Measurements from ENCODE around the gene SH3PXD2A.

Gene SH3PXD2A

DNA sequence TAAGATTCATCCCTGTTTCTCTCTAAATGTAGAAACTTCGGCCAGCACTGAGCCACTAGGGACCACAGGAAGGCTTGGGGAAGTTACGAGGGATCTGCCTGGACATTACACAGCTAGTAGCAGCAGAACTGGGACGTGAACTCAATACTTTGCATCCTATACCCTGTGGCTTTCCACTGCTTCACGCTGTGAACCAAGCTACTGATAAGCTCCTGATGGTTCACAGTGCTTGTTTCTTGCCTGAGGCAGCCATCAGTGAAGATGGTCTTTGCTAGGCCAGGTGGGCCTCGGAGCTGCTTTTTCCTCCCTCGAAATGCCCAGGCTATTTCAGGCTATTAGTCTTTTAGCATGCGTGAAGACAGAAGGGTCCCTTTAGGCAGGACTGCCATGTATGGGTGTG lies 132.7 kb downstream of the SH3PXD2A start:
- FAIRE-seq = no peak
- DNase-seq (ENCODE audit: insufficient read length, low spot score) = no peak
- TF ChIP-seq PAX5 (IDR thresholded peaks at IDR 0.05; ENCODE audit: insufficient read depth, low read length, severe bottlenecking) = no peak
- no peak for TF ChIP-seq POLR2AphosphoS5 (IDR thresholded peaks at IDR 0.05; ENCODE audit: low read depth, low read length)
- no peak for TF ChIP-seq POU2F2 (IDR thresholded peaks at IDR 0.05; ENCODE audit: low read depth, low read length)
- TF ChIP-seq POLR2A (IDR thresholded peaks at IDR 0.05; ENCODE audit: low read depth, low read length) = no peak
- TF ChIP-seq TAF1 (IDR thresholded peaks at IDR 0.05; ENCODE audit: low read depth, low read length) = no peak
- TF ChIP-seq SPI1 (IDR thresholded peaks at IDR 0.05; ENCODE audit: low read depth, low read length) = no peak

DNA sequence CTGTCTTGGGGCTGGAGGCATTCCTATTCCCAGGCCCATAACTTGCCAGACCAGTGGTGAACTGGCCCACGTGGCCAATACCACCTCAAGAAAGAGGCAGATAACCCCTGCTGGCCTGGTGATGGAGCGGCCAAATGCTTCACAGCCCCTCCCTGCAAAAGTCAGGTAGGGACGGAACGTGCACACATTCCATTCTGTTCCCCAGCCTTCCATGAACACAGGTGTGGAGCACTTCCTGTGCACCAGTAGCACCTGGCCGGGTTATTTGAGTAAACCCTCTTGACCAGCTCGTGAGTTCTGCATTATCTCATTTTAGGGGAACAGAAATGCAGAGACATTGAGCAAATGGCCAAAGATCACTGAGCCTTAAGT lies 134.4 kb downstream of the SH3PXD2A start:
- FAIRE-seq (no peak), DNase-seq (ENCODE audit: insufficient read length, low spot score) (no peak)
- no peak for TF ChIP-seq SPI1 (IDR thresholded peaks at IDR 0.05; ENCODE audit: low read depth, low read length)
- no peak for TF ChIP-seq POLR2AphosphoS5 (IDR thresholded peaks at IDR 0.05; ENCODE audit: low read depth, low read length)
- TF ChIP-seq TAF1 (IDR thresholded peaks at IDR 0.05; ENCODE audit: low read depth, low read length) = no peak
- TF ChIP-seq POLR2A (IDR thresholded peaks at IDR 0.05; ENCODE audit: low read depth, low read length) = no peak
- no peak for TF ChIP-seq POU2F2 (IDR thresholded peaks at IDR 0.05; ENCODE audit: low read depth, low read length)
- TF ChIP-seq PAX5 (IDR thresholded peaks at IDR 0.05; ENCODE audit: insufficient read depth, low read length, severe bottlenecking) = no peak

GRCh38 chr10:103720328-103720963 lies 134.9 kb downstream of the SH3PXD2A start:
- FAIRE-seq (no peak), DNase-seq (ENCODE audit: insufficient read length, low spot score) (no peak)
- no peak for TF ChIP-seq PAX5 (IDR thresholded peaks at IDR 0.05; ENCODE audit: insufficient read depth, low read length, severe bottlenecking)
- TF ChIP-seq POLR2A (IDR thresholded peaks at IDR 0.05; ENCODE audit: low read depth, low read length) = no peak
- TF ChIP-seq SPI1 (IDR thresholded peaks at IDR 0.05; ENCODE audit: low read depth, low read length) = no peak
- no peak for TF ChIP-seq TAF1 (IDR thresholded peaks at IDR 0.05; ENCODE audit: low read depth, low read length)
- no peak for TF ChIP-seq POLR2AphosphoS5 (IDR thresholded peaks at IDR 0.05; ENCODE audit: low read depth, low read length)
- TF ChIP-seq POU2F2 (IDR thresholded peaks at IDR 0.05; ENCODE audit: low read depth, low read length) = no peak

DNA sequence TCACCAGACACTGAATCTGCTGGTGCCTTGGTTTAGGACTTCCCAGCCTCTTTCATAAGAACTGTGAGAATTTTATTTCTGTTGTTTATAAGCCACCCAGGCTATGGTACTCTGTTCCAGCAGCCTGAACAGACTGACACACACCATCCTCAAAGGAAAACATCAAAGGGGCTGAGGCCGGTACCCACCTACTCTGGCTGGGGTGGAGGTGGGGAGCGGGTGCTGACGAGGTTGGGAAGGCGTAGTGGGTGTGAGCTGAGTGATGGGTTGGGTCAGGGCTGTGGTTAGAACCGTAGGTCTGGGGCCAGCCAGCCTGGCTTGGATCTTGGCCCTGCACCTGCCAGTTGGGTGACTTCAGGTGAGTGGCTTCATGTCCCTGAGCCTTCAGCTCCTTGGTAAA lies 136.3 kb downstream of the SH3PXD2A start:
- DNase-seq (ENCODE audit: insufficient read length, low spot score) (no peak), FAIRE-seq (no peak)
- TF ChIP-seq TAF1 (IDR thresholded peaks at IDR 0.05; ENCODE audit: low read depth, low read length) = no peak
- TF ChIP-seq POU2F2 (IDR thresholded peaks at IDR 0.05; ENCODE audit: low read depth, low read length) = no peak
- TF ChIP-seq SPI1 (IDR thresholded peaks at IDR 0.05; ENCODE audit: low read depth, low read length) = no peak
- TF ChIP-seq POLR2AphosphoS5 (IDR thresholded peaks at IDR 0.05; ENCODE audit: low read depth, low read length) = no peak
- TF ChIP-seq PAX5 (IDR thresholded peaks at IDR 0.05; ENCODE audit: insufficient read depth, low read length, severe bottlenecking) = no peak
- TF ChIP-seq POLR2A (IDR thresholded peaks at IDR 0.05; ENCODE audit: low read depth, low read length) = no peak

DNA sequence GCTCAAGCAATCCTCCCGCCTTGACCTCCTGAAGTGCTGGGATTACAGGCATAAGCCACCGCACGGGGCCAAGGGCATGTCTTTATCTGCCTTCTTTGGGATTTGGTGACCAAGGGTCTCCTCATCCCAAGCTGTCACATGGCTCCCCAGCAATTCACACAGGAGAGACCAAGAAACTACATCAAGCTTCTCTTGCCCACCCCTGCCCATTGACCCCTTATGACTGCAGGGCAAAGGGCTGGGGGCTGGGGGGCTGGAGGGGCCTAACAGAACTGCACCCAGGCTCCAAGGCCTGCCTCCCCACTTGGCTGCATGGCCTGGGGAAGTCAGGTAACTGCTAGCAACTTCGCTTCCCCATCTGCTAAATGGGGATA lies 137.1 kb downstream of the SH3PXD2A start:
- TF ChIP-seq PAX5 (IDR thresholded peaks at IDR 0.05; ENCODE audit: insufficient read depth, low read length, severe bottlenecking) = no peak
- TF ChIP-seq TAF1 (IDR thresholded peaks at IDR 0.05; ENCODE audit: low read depth, low read length) = no peak
- no peak for TF ChIP-seq POLR2A (IDR thresholded peaks at IDR 0.05; ENCODE audit: low read depth, low read length)
- TF ChIP-seq POLR2AphosphoS5 (IDR thresholded peaks at IDR 0.05; ENCODE audit: low read depth, low read length) = no peak
- no peak for TF ChIP-seq SPI1 (IDR thresholded peaks at IDR 0.05; ENCODE audit: low read depth, low read length)
- no peak for TF ChIP-seq POU2F2 (IDR thresholded peaks at IDR 0.05; ENCODE audit: low read depth, low read length)
- no peak for FAIRE-seq
- no peak for DNase-seq (ENCODE audit: insufficient read length, low spot score)

DNA sequence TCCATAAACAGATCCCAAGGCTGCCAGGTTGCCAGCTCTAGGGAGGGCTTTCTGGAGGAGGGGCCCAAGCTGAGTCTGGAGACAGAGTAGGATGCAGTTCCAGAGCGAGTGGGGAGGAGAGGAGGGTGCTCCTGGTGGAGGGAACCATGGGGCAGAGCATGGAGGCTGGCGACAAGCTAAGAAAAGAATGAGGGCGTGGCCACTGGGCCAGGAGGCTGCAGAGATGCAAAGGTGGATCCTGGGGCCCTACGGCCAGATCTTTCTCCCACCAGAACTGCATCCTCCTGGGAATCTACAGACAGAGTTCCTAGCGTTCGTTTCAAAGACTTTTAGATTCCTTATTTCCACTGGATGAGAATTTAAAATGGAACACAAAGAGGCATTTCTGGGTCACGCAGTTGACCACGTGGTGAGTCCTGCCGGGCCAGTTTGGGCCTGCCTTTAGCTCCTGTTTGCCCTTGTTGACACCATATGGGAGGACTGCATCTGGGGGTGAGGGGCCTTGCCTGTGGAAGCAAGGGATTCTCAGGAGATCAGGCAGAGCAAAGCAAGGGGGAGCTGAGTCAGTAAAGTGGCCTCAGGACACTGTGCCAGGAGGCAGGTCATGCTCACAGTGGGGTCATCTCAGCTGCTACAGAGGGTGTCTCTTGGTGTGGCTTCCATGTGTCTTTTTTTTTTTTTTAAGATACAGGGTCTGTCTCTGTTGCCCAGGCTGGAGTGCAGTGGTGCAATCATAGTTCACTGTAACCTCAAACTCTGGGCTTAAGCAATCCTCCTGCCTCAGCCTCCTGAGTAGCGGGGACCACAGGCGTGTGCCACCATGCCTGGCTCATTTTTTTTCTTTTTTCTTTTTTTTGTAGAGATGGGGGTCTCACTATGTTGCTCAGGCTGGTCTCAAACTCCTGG lies 137.8 kb downstream of the SH3PXD2A start:
- TF ChIP-seq TAF1 (IDR thresholded peaks at IDR 0.05; ENCODE audit: low read depth, low read length) (no peak), POLR2AphosphoS5 (IDR thresholded peaks at IDR 0.05; ENCODE audit: low read depth, low read length) (no peak), POU2F2 (IDR thresholded peaks at IDR 0.05; ENCODE audit: low read depth, low read length) (no peak), SPI1 (IDR thresholded peaks at IDR 0.05; ENCODE audit: low read depth, low read length) (no peak), PAX5 (IDR thresholded peaks at IDR 0.05; ENCODE audit: insufficient read depth, low read length, severe bottlenecking) (no peak), POLR2A (IDR thresholded peaks at IDR 0.05; ENCODE audit: low read depth, low read length) (no peak)
- no peak for DNase-seq (ENCODE audit: insufficient read length, low spot score)
- no peak for FAIRE-seq

GRCh38 chr10:103716206-103717160 lies 138.9 kb downstream of the SH3PXD2A start:
- TF ChIP-seq TAF1 (IDR thresholded peaks at IDR 0.05; ENCODE audit: low read depth, low read length) (no peak), POLR2AphosphoS5 (IDR thresholded peaks at IDR 0.05; ENCODE audit: low read depth, low read length) (no peak), PAX5 (IDR thresholded peaks at IDR 0.05; ENCODE audit: insufficient read depth, low read length, severe bottlenecking) (no peak), POLR2A (IDR thresholded peaks at IDR 0.05; ENCODE audit: low read depth, low read length) (no peak), SPI1 (IDR thresholded peaks at IDR 0.05; ENCODE audit: low read depth, low read length) (no peak), POU2F2 (IDR thresholded peaks at IDR 0.05; ENCODE audit: low read depth, low read length) (no peak)
- FAIRE-seq = no peak

GRCh38 chr10:103715430-103715829 lies 139.9 kb downstream of the SH3PXD2A start:
- FAIRE-seq (no peak), DNase-seq (ENCODE audit: insufficient read length, low spot score) (no peak)
- TF ChIP-seq TAF1 (IDR thresholded peaks at IDR 0.05; ENCODE audit: low read depth, low read length) (no peak), PAX5 (IDR thresholded peaks at IDR 0.05; ENCODE audit: insufficient read depth, low read length, severe bottlenecking) (no peak), POLR2A (IDR thresholded peaks at IDR 0.05; ENCODE audit: low read depth, low read length) (no peak), SPI1 (IDR thresholded peaks at IDR 0.05; ENCODE audit: low read depth, low read length) (no peak)

More at GRCh38 chr10:103716206-103717160, 138.9 kb downstream of the SH3PXD2A start:
- DNase-seq (ENCODE audit: insufficient read length, low spot score) = no peak

All from GM12891 (cell line).